Activated CD4-positive, alpha-beta memory T cell treated with anti-CD3 and anti-CD28 coated beads, Interleukin-2, amount 10 ng/mL, durations not matched to agents 7 days and 5 days (primary cell): ENCODE data around the gene ADAMTS5. TPM values are rescaled to one million over a fixed set of nuclear protein-coding genes. Genes with fewer than 3 reads are reported as not detected.

Experiments used
- CTCF ChIA-PET: fragments of 350-600 bp; sonication (Branson Sonifier 250); formaldehyde crosslinking; loops from one replicate; lab custom pipeline; 2021; ENCODE audit warnings: antibody characterized with exemption, inconsistent platforms; lab: Charles Lee
- POLR2A ChIA-PET: fragments of 350-600 bp; sonication (Branson Sonifier 250); formaldehyde crosslinking; loops from one replicate; lab custom pipeline; 2021; ENCODE audit warnings: antibody characterized with exemption; lab: Charles Lee
- DNase-seq: peaks from one replicate; pipeline ENCODE4 v3.0.0-alpha.2; 2020
- H3K27ac Mint-ChIP-seq: one replicate; pipeline ENCODE4 v1.8.0; 2021; ENCODE audit warnings: mild to moderate bottlenecking, mixed read lengths
- H3K27me3 Mint-ChIP-seq: one replicate; pipeline ENCODE4 v1.8.0; 2021; ENCODE audit warnings: mixed read lengths
- H3K36me3 Mint-ChIP-seq: one replicate; pipeline ENCODE4 v1.8.0; 2021; ENCODE audit warnings: low read depth, mixed read lengths
- H3K4me1 Mint-ChIP-seq: one replicate; pipeline ENCODE4 v1.8.0; 2021; ENCODE audit warnings: mixed read lengths
- H3K4me3 Mint-ChIP-seq: one replicate; pipeline ENCODE4 v1.8.0; 2021; ENCODE audit warnings: mild to moderate bottlenecking, mixed read lengths
- H3K9me3 Mint-ChIP-seq: one replicate; pipeline ENCODE4 v1.8.0; 2021; ENCODE audit warnings: mixed read lengths
- total RNA-seq, 2 experiments: library from RNA; stranded (reverse); gene quantifications; one replicate each; pipeline ENCODE4 v1.2.3, GENCODE V29; 2021

Gene ADAMTS5
- not detected for total RNA-seq

GRCh38 chr21:26967062-26967913 is at the start of gene ADAMTS5:
Gene ADAMTS5, minus strand, starts transcription at chr21:26967088. Its CDS starts 697 bp downstream, at chr21:26966391.
- peaks cover 34% of the 10 kb centered on the region for H3K27me3 Mint-ChIP-seq

GRCh38 chr21:27001526-27001925 is 34.6 kb upstream of the ADAMTS5 start:
- no peaks in the 10 kb centered on the region for H3K27me3 Mint-ChIP-seq
- peaks cover 4% of the 10 kb centered on the region for H3K9me3 Mint-ChIP-seq
- no peak overlapping the region for H3K4me3 Mint-ChIP-seq
- ChIA-PET CTCF (no interaction called here), POLR2A (no interaction called here)
- no peak for DNase-seq
- H3K36me3 Mint-ChIP-seq, result no peaks in the 10 kb centered on the region
- H3K4me1 Mint-ChIP-seq, result no peaks in the 10 kb centered on the region
- no peak overlapping the region for H3K27ac Mint-ChIP-seq

More at GRCh38 chr21:26967062-26967913, at the start of gene ADAMTS5:
- ChIA-PET POLR2A (no interaction called here), CTCF (no interaction called here)
- Mint-ChIP-seq H3K4me3 (no peak within 1 kb of the TSS), H3K4me1 (no peaks in the 10 kb centered on the region), H3K36me3 (no peaks in the 10 kb centered on the region), H3K9me3 (no peaks in the 10 kb centered on the region), H3K27ac (no peak within 1 kb of the TSS)
- DNase-seq, result no peak

GRCh38 chr21:26983576-26983975 is 16.7 kb upstream of the ADAMTS5 start:
- Mint-ChIP-seq H3K4me3 (no peak overlapping the region), H3K4me1 (no peaks in the 10 kb centered on the region), H3K27ac (no peak overlapping the region), H3K9me3 (peaks cover 3% of the 10 kb centered on the region), H3K27me3 (no peaks in the 10 kb centered on the region), H3K36me3 (no peaks in the 10 kb centered on the region)
- ChIA-PET CTCF (no interaction called here), POLR2A (no interaction called here)
- no peak for DNase-seq

- Mint-ChIP-seq H3K36me3 (no peaks in the 10 kb centered on the region), H3K27me3 (no peaks in the 10 kb centered on the region), H3K9me3 (peaks cover 3% of the 10 kb centered on the region), H3K27ac (no peak overlapping the region), H3K4me1 (no peaks in the 10 kb centered on the region), H3K4me3 (no peak overlapping the region)
- POLR2A ChIA-PET, result no interaction called here
- CTCF ChIA-PET, result no interaction called here
- DNase-seq, result no peak
Observed at GRCh38 chr21:26982767-26983166, 15.9 kb upstream of the ADAMTS5 start.

- H3K9me3 Mint-ChIP-seq, result peaks cover 3% of the 10 kb centered on the region
- no peak for DNase-seq
- no peaks in the 10 kb centered on the region for H3K27me3 Mint-ChIP-seq
- POLR2A ChIA-PET, result no interaction called here
- no peaks in the 10 kb centered on the region for H3K4me1 Mint-ChIP-seq
- no peak overlapping the region for H3K4me3 Mint-ChIP-seq
- no peak overlapping the region for H3K27ac Mint-ChIP-seq
- CTCF ChIA-PET, result no interaction called here
- H3K36me3 Mint-ChIP-seq, result no peaks in the 10 kb centered on the region
Observed at GRCh38 chr21:26977746-26978145, 10.9 kb upstream of the ADAMTS5 start.

- no peak overlapping the region for H3K27ac Mint-ChIP-seq
- peaks cover 2% of the 10 kb centered on the region for H3K27me3 Mint-ChIP-seq
- no peaks in the 10 kb centered on the region for H3K9me3 Mint-ChIP-seq
- no peak for DNase-seq
- POLR2A ChIA-PET, result no interaction called here
- no peaks in the 10 kb centered on the region for H3K36me3 Mint-ChIP-seq
- CTCF ChIA-PET, result no interaction called here
- H3K4me3 Mint-ChIP-seq, result no peak overlapping the region
- no peaks in the 10 kb centered on the region for H3K4me1 Mint-ChIP-seq
Observed at GRCh38 chr21:26973226-26973625, 6.3 kb upstream of the ADAMTS5 start.

GRCh38 chr21:26972192-26972591 is 5.3 kb upstream of the ADAMTS5 start:
- DNase-seq, result no peak
- no peak overlapping the region for H3K4me3 Mint-ChIP-seq
- CTCF ChIA-PET, result no interaction called here
- no peaks in the 10 kb centered on the region for H3K36me3 Mint-ChIP-seq
- H3K27me3 Mint-ChIP-seq, result peaks cover 13% of the 10 kb centered on the region
- H3K4me1 Mint-ChIP-seq, result no peaks in the 10 kb centered on the region
- POLR2A ChIA-PET, result no interaction called here
- no peaks in the 10 kb centered on the region for H3K9me3 Mint-ChIP-seq
- no peak overlapping the region for H3K27ac Mint-ChIP-seq

- no peaks in the 10 kb centered on the region for H3K36me3 Mint-ChIP-seq
- H3K27me3 Mint-ChIP-seq, result peaks cover 27% of the 10 kb centered on the region
- ChIA-PET CTCF (no interaction called here), POLR2A (no interaction called here)
- no peak for DNase-seq
- H3K27ac Mint-ChIP-seq, result no peak overlapping the region
- no peak overlapping the region for H3K4me3 Mint-ChIP-seq
- no peaks in the 10 kb centered on the region for H3K9me3 Mint-ChIP-seq
- no peaks in the 10 kb centered on the region for H3K4me1 Mint-ChIP-seq
Observed at GRCh38 chr21:26969971-26970725, 3.3 kb upstream of the ADAMTS5 start.

- Mint-ChIP-seq H3K4me3 (no peak overlapping the region), H3K27me3 (peaks cover 34% of the 10 kb centered on the region), H3K36me3 (no peaks in the 10 kb centered on the region), H3K27ac (no peak overlapping the region), H3K4me1 (no peaks in the 10 kb centered on the region), H3K9me3 (no peaks in the 10 kb centered on the region)
- CTCF ChIA-PET, result no interaction called here
- no peak for DNase-seq
- POLR2A ChIA-PET, result no interaction called here
Observed at GRCh38 chr21:26966649-26967061, 233 bp downstream of the ADAMTS5 start.

- no peaks in the 10 kb centered on the region for H3K36me3 Mint-ChIP-seq
- CTCF ChIA-PET, result no interaction called here
- DNase-seq, result no peak
- no peak overlapping the region for H3K4me3 Mint-ChIP-seq
- H3K9me3 Mint-ChIP-seq, result no peaks in the 10 kb centered on the region
- no peak overlapping the region for H3K27ac Mint-ChIP-seq
- POLR2A ChIA-PET, result no interaction called here
- H3K27me3 Mint-ChIP-seq, result peaks cover 34% of the 10 kb centered on the region
- H3K4me1 Mint-ChIP-seq, result no peaks in the 10 kb centered on the region
Observed at GRCh38 chr21:26965907-26966581, 844 bp downstream of the ADAMTS5 start.

- Mint-ChIP-seq H3K4me1 (no peaks in the 10 kb centered on the region), H3K27ac (no peak overlapping the region), H3K9me3 (no peaks in the 10 kb centered on the region), H3K36me3 (no peaks in the 10 kb centered on the region), H3K4me3 (no peak overlapping the region), H3K27me3 (peaks cover 34% of the 10 kb centered on the region)
- ChIA-PET CTCF (no interaction called here), POLR2A (no interaction called here)
- DNase-seq, result no peak
Observed at GRCh38 chr21:26965040-26965906, 1.6 kb downstream of the ADAMTS5 start.

GRCh38 chr21:26964170-26964778 is 2.6 kb downstream of the ADAMTS5 start:
- H3K27me3 Mint-ChIP-seq, result peaks cover 34% of the 10 kb centered on the region
- H3K4me1 Mint-ChIP-seq, result no peaks in the 10 kb centered on the region
- ChIA-PET POLR2A (no interaction called here), CTCF (no interaction called here)
- no peak overlapping the region for H3K27ac Mint-ChIP-seq
- DNase-seq, result no peak
- H3K9me3 Mint-ChIP-seq, result no peaks in the 10 kb centered on the region
- no peak overlapping the region for H3K4me3 Mint-ChIP-seq
- no peaks in the 10 kb centered on the region for H3K36me3 Mint-ChIP-seq
